NCI-H345 treated with DMSO at 0.1 percent for 48 hours (cell line): ENCODE measurements around the gene STXBP3.

ENCODE experiments used
- DNase-seq: peaks from one replicate; lab custom pipeline; 2025; ENCODE audit not compliant: unreplicated experiment; lab: John Stamatoyannopoulos, UW

STXBP3 gene

DNA sequence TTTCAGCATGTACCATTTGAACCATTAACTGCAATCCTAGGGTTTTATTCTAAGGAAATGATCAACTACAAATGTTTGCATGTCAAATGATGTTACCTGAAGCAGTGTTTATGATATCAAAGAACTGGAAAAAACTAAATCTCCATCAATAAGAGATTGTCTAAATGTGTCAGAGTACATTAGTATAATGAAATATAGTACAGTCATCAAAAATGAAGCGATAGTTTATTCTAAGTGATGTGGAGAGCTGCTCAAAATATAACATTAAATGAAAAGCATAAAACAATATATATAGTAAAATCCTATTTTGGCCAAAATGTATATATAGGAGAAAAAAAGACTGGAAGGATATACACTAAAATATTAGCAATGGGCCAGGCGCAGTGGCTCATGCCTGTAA is 86.5 kb downstream of the STXBP3 start:
- DNase-seq = no peak

- DNase-seq = no peak
Measured at GRCh38 chr1:108841703-108842102, 95.2 kb downstream of the STXBP3 start.

GRCh38 chr1:108842525-108843181 is 96.2 kb downstream of the STXBP3 start:
- DNase-seq = no peak

GRCh38 chr1:108843390-108844137 is 97.1 kb downstream of the STXBP3 start:
- no peak for DNase-seq

DNA sequence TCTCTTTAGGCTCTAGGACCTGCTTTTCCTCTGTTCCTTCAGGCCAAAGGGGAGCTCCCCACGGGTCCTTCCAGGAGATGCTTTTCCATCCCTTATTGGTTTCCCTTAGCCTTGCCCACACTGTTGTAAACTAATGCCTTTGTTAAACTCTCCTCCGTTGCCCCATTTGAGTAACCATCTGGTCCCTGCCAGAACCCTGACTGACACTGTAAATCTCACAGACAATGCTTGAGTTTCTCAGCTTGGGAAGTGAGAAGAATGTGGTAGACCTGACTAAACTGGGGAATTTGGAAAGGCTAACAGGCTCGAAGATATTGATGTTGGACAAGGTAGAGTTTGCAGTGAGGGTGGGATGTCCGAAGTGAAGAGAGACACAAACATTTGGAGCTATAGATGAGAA is 99.0 kb downstream of the STXBP3 start:
- DNase-seq = no peak

DNA sequence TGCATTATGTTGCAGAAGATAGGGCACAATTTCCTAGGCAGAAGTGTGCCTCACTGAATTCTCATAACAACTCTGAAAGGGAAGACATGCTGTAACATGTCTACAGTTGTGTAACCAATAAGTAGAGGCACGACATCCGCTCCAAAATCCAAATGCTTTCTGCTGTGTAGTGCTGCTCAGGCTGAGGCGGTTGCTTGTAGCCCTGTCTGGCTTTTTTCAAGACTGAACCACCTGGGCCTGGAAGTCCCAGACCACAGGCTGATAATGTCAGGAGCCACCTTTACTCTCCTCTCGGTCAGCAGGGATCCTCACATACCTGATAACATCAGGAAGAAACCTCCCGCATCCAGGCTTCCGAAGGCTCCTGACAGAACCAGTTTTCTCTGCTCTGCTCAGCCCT is 99.5 kb downstream of the STXBP3 start:
- DNase-seq = no peak

DNA sequence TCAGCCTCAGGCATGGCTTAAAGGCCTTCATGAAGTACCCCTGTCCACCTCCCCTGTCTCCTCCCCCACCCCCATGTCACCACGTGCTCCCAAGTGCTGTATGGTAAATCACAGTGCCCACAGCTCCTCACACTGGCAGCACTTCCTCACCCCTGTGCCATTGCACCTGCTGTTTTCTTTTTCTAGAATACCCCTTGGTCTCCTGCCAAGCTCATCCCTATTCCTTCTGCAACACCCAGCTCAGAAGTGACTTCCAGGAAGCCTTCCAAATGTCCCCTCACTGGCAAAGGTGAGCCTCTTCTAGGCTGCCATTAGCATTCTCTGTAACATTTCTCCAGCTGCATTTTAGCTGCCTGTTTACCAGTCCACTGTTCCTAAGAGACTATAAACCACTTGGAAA is 101.0 kb downstream of the STXBP3 start:
- DNase-seq = no peak

- DNase-seq = no peak
Measured at GRCh38 chr1:108848806-108849205, 102.3 kb downstream of the STXBP3 start.

DNA sequence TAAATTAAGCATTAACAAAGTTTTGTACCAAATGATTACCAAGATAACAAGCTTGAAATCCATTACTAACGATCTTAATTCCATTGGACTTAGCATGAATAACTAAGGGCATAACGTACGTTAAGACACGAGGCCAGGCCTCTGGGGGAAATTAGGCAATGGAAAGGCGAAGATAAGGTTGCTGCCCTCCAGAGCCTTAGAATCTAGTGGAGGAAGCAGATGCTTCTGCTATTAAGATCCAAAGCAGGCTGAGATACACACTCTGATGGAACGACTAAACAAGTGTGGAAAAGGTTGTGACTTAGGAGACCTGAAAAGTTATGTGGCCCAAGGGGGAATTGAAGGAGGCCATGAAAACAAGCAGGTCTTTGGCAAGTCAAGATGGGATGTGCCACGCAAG is 104.5 kb downstream of the STXBP3 start:
- no peak for DNase-seq

DNA sequence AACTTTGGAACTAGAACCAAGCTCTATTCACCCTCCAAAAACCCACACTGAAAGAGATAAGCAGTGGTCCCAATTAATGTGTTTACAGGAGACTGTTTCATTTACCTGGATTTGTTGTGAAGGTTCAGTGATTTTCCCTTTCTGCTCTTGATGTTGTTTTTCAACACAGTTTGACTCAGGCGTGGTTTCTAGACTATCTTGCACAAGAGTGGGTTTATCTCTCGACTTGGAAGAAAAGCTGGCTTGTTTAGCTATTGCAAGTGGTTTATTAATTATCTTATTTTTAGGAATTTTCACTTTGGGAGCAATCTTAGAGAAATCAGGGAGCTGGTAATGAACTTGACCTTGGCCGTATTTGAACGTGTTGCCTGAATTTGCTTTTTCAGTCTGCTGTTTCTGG is 105.1 kb downstream of the STXBP3 start:
- DNase-seq = no peak

GRCh38 chr1:108852221-108852975 is 105.9 kb downstream of the STXBP3 start:
- DNase-seq = no peak

- DNase-seq = no peak
Measured at GRCh38 chr1:108854221-108855019, 107.9 kb downstream of the STXBP3 start.

DNA sequence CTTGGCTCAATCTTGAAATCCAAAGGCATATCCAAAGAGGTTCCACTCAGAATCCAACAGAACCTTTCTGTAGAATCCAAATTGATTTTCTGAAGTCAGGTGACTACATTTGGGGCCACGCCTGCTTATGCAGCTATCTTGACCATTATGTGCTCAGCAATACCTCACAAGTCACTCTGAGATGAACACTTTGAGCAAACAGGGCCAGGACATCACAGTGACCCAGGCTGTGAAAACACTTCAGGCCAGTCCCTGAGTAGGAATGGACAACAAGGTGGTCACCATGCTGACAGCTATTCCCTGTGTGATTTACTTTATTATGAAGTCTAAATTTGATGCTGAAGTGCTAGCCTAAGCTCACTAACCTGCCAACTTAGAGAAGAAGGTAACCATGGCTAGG is 110.5 kb downstream of the STXBP3 start, which contains the start of gene AKNAD1:
Gene AKNAD1, minus strand, starts transcription at position 101 of the 400 bp plus-strand sequence. CDS start 4,430 bp downstream, outside the sequence.
- no peak for DNase-seq

GRCh38 chr1:108858230-108858950 is 111.9 kb downstream of the STXBP3 start:
- no peak for DNase-seq
